Fibroblast of skin of abdomen (primary cell): ENCODE measurements around the gene HTT.
A peak's percentile ranks its signal among the peaks of the same experiment; 100 is the strongest.

ENCODE experiments used
- DNase-seq: peaks from one replicate; pipeline ENCODE4 v3.0.0-alpha.2; 2013

Gene HTT

GRCh38 chr4:3202836-3203820 lies 128.6 kb downstream of the HTT start:
- no peak for DNase-seq

GRCh38 chr4:3203971-3204431 lies 129.5 kb downstream of the HTT start:
- DNase-seq = peak; percentile 36

GRCh38 chr4:3205995-3206394 lies 131.5 kb downstream of the HTT start:
- DNase-seq = no peak

GRCh38 chr4:3206439-3207100 lies 132.1 kb downstream of the HTT start:
- DNase-seq = no peak

GRCh38 chr4:3207531-3208037 lies 133.1 kb downstream of the HTT start:
- no peak for DNase-seq

GRCh38 chr4:3208826-3209225 lies 134.3 kb downstream of the HTT start:
- DNase-seq = no peak

GRCh38 chr4:3209551-3210325 lies 135.3 kb downstream of the HTT start:
- no peak for DNase-seq

GRCh38 chr4:3210467-3210866 lies 136.0 kb downstream of the HTT start:
- no peak for DNase-seq

GRCh38 chr4:3211866-3212265 lies 137.4 kb downstream of the HTT start:
- no peak for DNase-seq

- no peak for DNase-seq
These were observed 138.1 kb downstream of the HTT start for GRCh38 chr4:3212391-3213105.

- DNase-seq = no peak
These were observed 138.6 kb downstream of the HTT start for GRCh38 chr4:3213106-3213425.

GRCh38 chr4:3213661-3214250 lies 139.3 kb downstream of the HTT start:
- no peak for DNase-seq

- no peak for DNase-seq
These were observed 140.8 kb downstream of the HTT start for GRCh38 chr4:3215256-3215655.

- DNase-seq = no peak
These were observed 141.3 kb downstream of the HTT start for GRCh38 chr4:3215733-3216132.

GRCh38 chr4:3217266-3217665 lies 142.8 kb downstream of the HTT start:
- DNase-seq = no peak

- DNase-seq = no peak
These were observed 143.3 kb downstream of the HTT start for GRCh38 chr4:3217771-3218170.

GRCh38 chr4:3218824-3219760 lies 144.6 kb downstream of the HTT start:
- no peak for DNase-seq

GRCh38 chr4:3219761-3220475 lies 145.4 kb downstream of the HTT start:
- DNase-seq = no peak

- no peak for DNase-seq
These were observed 146.1 kb downstream of the HTT start for GRCh38 chr4:3220476-3221183.
